OCI-LY3 (cell line): ENCODE results near the gene KCNMA1.

Experiments
- H2AFZ ChIP-seq: fragments of 200-600, 300-600 bp; shearing (Covaris generic); 2 replicates; pipeline ENCODE4 v1.6.0; 2014; ENCODE audit warnings: antibody characterized with exemption, low read depth, low read length
- H3K27ac ChIP-seq: fragments of 200-600, 300-600 bp; sonication (generic); 2 replicates; pipeline ENCODE4 v1.5.1; 2014; ENCODE audit warnings: mild to moderate bottlenecking, low read length, moderate library complexity, mixed read lengths
- H3K27me3 ChIP-seq: fragments of 200-600, 300-600 bp; sonication (generic); 2 replicates; pipeline ENCODE4 v1.6.1; 2014; ENCODE audit warnings: low read depth, low read length, mixed read lengths
- H3K36me3 ChIP-seq: fragments of 200-600, 300-600 bp; sonication (generic); replicated peaks from 2 replicates; pipeline ENCODE3; 2014; ENCODE audit warnings: low read depth, low read length, mixed read lengths
- H3K4me1 ChIP-seq: fragments of 300-600, 200-600 bp; sonication (generic); 2 replicates; pipeline ENCODE4 v1.6.1; 2014; ENCODE audit warnings: low read length, mixed read lengths
- H3K4me2 ChIP-seq: fragments of 200-600, 300-600 bp; sonication (generic); 2 replicates; pipeline ENCODE4 v1.6.1; 2014; ENCODE audit warnings: low read length, mixed read lengths
- H3K4me3 ChIP-seq: fragments of 300-600, 200-600 bp; sonication (generic); 2 replicates; pipeline ENCODE4 v1.5.1; 2014; ENCODE audit warnings: antibody characterized with exemption, mild to moderate bottlenecking, low read length, moderate library complexity
- H3K79me2 ChIP-seq: fragments of 300-600, 200-600 bp; shearing (Covaris generic); 2 replicates; pipeline ENCODE4 v1.6.1; 2014; ENCODE audit warnings: mild to moderate bottlenecking, low read length, mixed read lengths
- H3K9ac ChIP-seq: fragments of 300-600, 200-600 bp; shearing (Covaris generic); 2 replicates; pipeline ENCODE4 v1.6.0; 2014; ENCODE audit warnings: mild to moderate bottlenecking, low read length, moderate library complexity
- H3K9me3 ChIP-seq: fragments of 200-600, 300-600 bp; shearing (Covaris generic); 2 replicates; pipeline ENCODE4 v1.6.1; 2014; ENCODE audit warnings: low read length, mixed read lengths; ENCODE audit not compliant: insufficient read depth
- H4K20me1 ChIP-seq: fragments of 200-600, 300-600 bp; sonication (generic); 2 replicates; pipeline ENCODE4 v1.6.1; 2016; ENCODE audit warnings: low read length, mixed read lengths; ENCODE audit not compliant: insufficient read depth
- EZH2phosphoT487 ChIP-seq: fragments of 200-600 bp; shearing (Covaris generic); IDR thresholded peaks from 2 replicates; pipeline ENCODE4 v1.6.1; 2018; ENCODE audit warnings: antibody characterized with exemption, mixed run types, low read depth
- TF ChIP-seq, protein P1 (sequence below): fragments of 200-600, 300-600 bp; sonication (generic); IDR thresholded peaks from 2 replicates; pipeline ENCODE4 v1.5.1; 2014; ENCODE audit warnings: antibody characterized with exemption, low read length, low read depth

Gene KCNMA1

DNA sequence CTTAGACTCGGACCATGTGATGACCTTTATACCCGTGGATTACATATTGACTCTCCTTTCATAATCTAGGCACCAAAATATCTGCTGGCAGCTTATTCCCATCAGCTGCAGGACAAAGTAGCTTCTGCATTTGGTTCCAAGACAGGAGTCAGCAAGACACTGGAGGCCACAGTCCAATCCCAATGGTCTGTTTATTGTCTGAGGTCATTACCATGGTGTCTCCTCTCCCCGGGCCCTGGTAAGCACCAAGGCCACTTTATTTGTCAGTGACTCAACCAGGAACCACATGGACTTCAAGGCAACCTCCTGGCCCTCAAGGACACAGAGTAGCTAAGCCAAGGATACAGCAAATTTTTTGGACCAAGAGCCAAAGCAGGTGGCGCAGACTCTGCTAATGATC is 36.1 kb downstream of the KCNMA1 start:
- no peak overlapping the region for H3K4me3 ChIP-seq
- no peaks in the 10 kb centered on the region for H3K9me3 ChIP-seq
- H3K27me3 ChIP-seq, result no peaks in the 10 kb centered on the region
- peaks cover 90% of the 10 kb centered on the region for H3K79me2 ChIP-seq
- H3K36me3 ChIP-seq, result no peaks in the 10 kb centered on the region
- no peak for TF ChIP-seq EZH2phosphoT487
- TF ChIP-seq, protein P1, sequence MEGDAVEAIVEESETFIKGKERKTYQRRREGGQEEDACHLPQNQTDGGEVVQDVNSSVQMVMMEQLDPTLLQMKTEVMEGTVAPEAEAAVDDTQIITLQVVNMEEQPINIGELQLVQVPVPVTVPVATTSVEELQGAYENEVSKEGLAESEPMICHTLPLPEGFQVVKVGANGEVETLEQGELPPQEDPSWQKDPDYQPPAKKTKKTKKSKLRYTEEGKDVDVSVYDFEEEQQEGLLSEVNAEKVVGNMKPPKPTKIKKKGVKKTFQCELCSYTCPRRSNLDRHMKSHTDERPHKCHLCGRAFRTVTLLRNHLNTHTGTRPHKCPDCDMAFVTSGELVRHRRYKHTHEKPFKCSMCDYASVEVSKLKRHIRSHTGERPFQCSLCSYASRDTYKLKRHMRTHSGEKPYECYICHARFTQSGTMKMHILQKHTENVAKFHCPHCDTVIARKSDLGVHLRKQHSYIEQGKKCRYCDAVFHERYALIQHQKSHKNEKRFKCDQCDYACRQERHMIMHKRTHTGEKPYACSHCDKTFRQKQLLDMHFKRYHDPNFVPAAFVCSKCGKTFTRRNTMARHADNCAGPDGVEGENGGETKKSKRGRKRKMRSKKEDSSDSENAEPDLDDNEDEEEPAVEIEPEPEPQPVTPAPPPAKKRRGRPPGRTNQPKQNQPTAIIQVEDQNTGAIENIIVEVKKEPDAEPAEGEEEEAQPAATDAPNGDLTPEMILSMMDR, result no peak
- H4K20me1 ChIP-seq, result peaks cover 96% of the 10 kb centered on the region
- no peak overlapping the region for H2AFZ ChIP-seq
- H3K9ac ChIP-seq, result no peak overlapping the region
- H3K4me1 ChIP-seq, result peaks cover 13% of the 10 kb centered on the region
- H3K27ac ChIP-seq, result no peak overlapping the region
- H3K4me2 ChIP-seq, result no peak overlapping the region

GRCh38 chr10:77600640-77601039 is 37.0 kb downstream of the KCNMA1 start:
- Histone ChIP-seq H3K36me3 (no peaks in the 10 kb centered on the region), H3K79me2 (peaks cover 89% of the 10 kb centered on the region), H4K20me1 (peaks cover 95% of the 10 kb centered on the region), H3K9ac (no peak overlapping the region), H2AFZ (no peak overlapping the region), H3K4me3 (no peak overlapping the region), H3K4me1 (peaks cover 13% of the 10 kb centered on the region), H3K4me2 (no peak overlapping the region), H3K9me3 (no peaks in the 10 kb centered on the region), H3K27me3 (no peaks in the 10 kb centered on the region), H3K27ac (no peak overlapping the region)
- TF ChIP-seq, protein P1, result no peak
- no peak for TF ChIP-seq EZH2phosphoT487

DNA sequence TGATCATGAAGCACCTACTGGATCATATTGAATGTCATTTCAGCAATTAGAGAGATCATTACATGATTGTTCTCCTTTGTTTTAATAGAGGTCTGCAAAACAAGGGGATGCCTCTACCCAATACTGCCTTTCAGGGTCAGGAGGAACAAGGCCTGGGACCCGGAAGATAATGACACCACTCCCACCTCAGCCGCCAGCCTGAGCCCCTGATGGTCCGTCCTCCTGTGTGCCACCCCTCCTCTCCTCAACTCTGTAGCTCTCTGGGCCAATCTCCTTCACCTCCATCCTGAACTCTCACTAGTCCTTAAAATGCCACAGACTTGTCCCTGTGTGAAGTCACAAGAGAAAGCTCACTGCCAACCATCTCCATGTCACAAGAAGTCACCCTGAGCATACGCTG is 38.0 kb downstream of the KCNMA1 start:
- Histone ChIP-seq H3K4me1 (peaks cover 11% of the 10 kb centered on the region), H3K9ac (no peak overlapping the region), H4K20me1 (peaks cover 92% of the 10 kb centered on the region), H3K79me2 (peaks cover 84% of the 10 kb centered on the region), H3K4me2 (no peak overlapping the region), H3K9me3 (no peaks in the 10 kb centered on the region), H3K27me3 (no peaks in the 10 kb centered on the region), H2AFZ (no peak overlapping the region), H3K36me3 (no peaks in the 10 kb centered on the region), H3K4me3 (no peak overlapping the region), H3K27ac (no peak overlapping the region)
- no peak for TF ChIP-seq EZH2phosphoT487
- TF ChIP-seq, protein P1, result no peak

DNA sequence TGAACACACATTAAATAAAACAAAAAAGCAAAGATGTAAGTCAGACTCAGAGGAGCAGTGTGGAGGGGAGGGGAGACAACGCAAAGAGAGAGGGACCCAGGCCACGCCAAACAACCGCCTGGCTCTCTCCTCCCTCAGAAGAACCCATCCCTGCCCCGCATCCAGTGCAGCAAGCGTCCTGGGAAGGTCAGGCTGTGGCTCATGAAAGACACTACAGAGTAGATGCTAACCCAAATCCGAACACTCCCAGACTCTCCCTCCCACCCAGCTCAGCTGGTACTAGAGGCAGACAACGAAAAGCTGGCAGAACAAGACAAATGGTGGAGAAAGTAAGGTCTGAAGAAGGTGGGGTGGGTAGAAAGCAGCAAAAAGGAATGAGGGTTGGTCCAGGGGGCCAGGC is 39.0 kb downstream of the KCNMA1 start:
- Histone ChIP-seq H3K27ac (no peak overlapping the region), H3K9me3 (no peaks in the 10 kb centered on the region), H3K4me1 (peaks cover 7% of the 10 kb centered on the region), H2AFZ (no peak overlapping the region), H3K27me3 (no peaks in the 10 kb centered on the region), H4K20me1 (peaks cover 92% of the 10 kb centered on the region), H3K9ac (no peak overlapping the region), H3K4me2 (no peak overlapping the region), H3K4me3 (no peak overlapping the region), H3K79me2 (peaks cover 86% of the 10 kb centered on the region), H3K36me3 (no peaks in the 10 kb centered on the region)
- TF ChIP-seq EZH2phosphoT487, result no peak
- TF ChIP-seq, protein P1, result no peak
